NCI-H146 treated with DMSO at 0.1 percent for 48 hours (cell line): ENCODE results near the gene TAAR6.
"Not testable (repeated sequence)": the region's sequence is repeated elsewhere in the genome, so short reads cannot be mapped to it uniquely, and the experiment has no call there.

ENCODE experiments used
- DNase-seq: peaks from one replicate; lab custom pipeline; 2025; ENCODE audit not compliant: unreplicated experiment; lab: John Stamatoyannopoulos, UW

The TAAR6 gene

DNA sequence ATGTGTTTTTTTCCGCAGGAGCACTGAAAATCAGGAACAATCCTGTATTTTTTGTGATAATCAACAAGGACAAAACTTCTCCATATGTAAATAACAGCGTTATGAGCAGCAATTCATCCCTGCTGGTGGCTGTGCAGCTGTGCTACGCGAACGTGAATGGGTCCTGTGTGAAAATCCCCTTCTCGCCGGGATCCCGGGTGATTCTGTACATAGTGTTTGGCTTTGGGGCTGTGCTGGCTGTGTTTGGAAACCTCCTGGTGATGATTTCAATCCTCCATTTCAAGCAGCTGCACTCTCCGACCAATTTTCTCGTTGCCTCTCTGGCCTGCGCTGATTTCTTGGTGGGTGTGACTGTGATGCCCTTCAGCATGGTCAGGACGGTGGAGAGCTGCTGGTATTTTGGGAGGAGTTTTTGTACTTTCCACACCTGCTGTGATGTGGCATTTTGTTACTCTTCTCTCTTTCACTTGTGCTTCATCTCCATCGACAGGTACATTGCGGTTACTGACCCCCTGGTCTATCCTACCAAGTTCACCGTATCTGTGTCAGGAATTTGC, at the start of gene TAAR6:
TAAR6 (plus strand) TSS at position 102 of the 557 bp plus-strand sequence; CDS start at position 102, 0 bp downstream.
- peak; percentile 33 for DNase-seq

GRCh38 chr6:132520953-132521352, 49.2 kb upstream of the TAAR6 start:
- DNase-seq, result no peak

DNA sequence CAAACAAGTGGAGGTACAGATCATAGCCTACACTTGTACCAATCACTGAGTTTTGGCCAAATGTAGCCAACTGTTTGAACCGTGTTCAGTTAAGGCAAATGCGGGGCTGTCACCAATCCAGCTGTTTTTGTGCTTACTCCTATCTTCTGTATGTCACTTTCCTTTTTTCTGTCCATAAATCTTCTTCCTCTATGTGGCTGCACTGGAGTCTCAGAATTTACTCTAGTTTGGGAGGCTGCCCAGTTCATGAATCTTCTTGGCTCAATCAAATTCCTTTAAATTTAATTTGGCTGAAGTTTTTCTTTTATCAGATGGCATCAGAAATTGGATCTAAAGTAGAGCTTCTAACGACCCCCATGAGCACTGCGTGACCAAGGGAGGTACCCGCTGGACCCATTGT, 45.5 kb upstream of the TAAR6 start:
- DNase-seq, result no peak

DNA sequence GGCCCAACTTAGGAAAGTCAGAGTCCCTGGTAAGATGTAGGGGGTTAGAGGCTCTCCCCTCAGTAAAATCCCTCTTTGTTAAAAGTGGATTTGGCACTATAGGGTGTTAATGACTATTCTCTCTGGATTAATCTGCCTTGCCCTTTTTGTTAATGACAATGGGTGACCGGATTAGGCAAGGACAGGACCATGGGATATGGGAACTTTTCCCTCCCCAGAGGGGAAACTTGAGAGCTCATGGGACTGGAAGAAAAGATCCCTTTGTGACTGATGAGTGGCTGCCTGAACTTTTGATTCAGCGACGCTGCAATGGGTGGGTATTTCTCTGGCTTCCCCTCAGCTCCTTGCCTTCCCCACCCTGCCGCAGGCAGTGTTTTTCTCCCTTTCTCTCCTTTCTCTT, 44.3 kb upstream of the TAAR6 start:
- DNase-seq, result no peak

DNA sequence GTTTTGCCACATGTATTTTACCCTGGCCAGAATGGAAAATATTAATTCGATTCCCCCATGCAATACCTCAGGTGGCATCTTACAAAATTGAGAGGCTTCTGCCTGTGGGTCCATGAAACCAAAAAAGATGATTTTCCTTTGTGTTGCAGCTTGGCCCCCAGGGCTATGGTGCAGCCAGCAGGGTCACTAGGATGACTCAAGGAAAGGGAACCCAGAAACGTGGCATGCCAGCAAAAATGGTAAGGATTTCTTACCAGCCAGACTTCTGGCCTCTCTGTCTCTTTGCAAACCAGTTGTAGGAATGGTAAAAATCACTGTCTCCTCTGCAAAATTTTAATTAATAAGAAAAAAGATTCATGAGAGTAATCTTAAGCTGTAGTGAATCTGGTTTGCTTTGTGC, 43.7 kb upstream of the TAAR6 start:
- no peak for DNase-seq

GRCh38 chr6:132527791-132528190, 42.3 kb upstream of the TAAR6 start:
- no peak for DNase-seq

- DNase-seq, result peak; percentile 80
Observed at GRCh38 chr6:132530293-132530974, 39.7 kb upstream of the TAAR6 start.

- DNase-seq, result not testable (repeated sequence)
Observed at GRCh38 chr6:132534546-132534945, 35.6 kb upstream of the TAAR6 start.

DNA sequence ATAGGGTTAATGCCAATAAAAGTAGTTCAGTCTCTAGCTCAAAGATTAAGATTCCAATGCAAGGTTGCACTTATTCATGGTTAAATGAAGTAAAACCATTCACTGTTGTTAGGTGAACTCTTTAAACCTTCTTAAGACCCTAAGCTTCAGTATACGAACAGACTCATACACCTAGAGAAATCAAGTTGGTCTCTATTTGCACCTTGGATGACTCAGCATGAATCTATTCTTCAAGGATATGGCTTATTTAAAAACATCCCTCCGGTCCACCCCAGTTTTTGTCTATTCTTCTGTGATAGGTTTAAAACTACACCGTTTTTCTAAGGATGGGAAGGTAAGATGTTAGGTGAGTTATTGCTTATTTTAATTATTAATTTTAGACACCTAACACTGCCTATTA, 33.0 kb upstream of the TAAR6 start:
- DNase-seq, result no peak

GRCh38 chr6:132537977-132538376, 32.1 kb upstream of the TAAR6 start, which contains the start of gene TAAR9:
TAAR9 (plus strand) TSS chr6:132538277; CDS start chr6:132538290, 13 bp downstream.
- no peak for DNase-seq

DNA sequence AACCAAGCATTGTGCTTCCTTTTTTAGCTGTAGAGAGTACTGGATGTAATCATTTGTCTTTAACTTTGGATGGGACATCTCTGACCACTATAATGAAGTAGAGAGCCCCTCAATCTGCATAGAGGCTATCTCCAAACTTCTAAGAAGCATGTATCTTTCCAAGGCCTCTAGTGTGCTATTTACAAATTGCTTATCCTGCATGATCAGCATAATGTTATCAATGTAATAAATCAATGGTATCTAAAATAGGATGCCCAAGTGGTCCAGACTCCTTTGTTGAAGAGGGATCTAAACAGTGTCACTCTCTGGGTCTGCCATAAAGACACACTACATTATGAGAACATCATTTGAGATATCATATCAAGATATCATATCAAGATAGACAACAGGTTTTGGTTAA, 25.3 kb upstream of the TAAR6 start:
- DNase-seq, result no peak

DNA sequence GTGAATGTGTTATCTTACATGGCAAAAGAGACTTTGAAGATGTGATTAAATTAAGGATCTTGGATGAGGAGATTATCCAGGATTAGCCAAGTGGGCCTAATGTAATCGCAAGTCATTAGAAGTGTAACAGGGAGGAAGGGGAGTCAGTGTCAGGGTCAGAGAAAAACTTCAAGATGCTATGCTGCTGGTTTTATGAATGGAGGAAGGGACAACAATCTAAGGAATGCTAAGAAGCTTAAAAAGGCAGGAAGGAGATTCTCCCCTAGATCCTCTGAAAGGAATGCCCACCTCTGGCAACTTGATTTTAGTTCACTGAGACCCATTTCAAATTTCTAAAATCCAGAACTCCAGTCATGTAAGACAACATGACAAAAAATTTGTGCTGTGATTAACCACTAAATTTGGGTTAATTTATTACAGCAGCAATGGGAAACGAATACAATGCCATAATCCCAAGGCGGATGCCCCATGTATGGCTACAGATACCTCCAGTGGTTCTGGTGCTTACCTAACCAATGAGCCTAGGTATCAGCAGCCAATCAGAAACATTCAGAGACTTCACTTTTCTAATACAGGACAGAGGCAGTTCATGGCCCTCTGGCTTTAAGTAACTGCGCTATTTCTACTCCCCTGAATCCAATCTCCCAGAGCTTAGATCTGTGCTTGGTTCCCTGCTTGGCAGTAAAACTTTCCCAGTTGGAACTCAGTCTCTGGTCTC, 21.2 kb upstream of the TAAR6 start:
- DNase-seq, result no peak

GRCh38 chr6:132551214-132551613, 18.9 kb upstream of the TAAR6 start:
- no peak for DNase-seq

- DNase-seq, result no peak
Observed at GRCh38 chr6:132552372-132552771, 17.8 kb upstream of the TAAR6 start, which contains the start of gene TAAR8. TAAR8 (plus strand) TSS chr6:132552672; CDS start chr6:132552693, 21 bp downstream.

GRCh38 chr6:132560087-132560486, 10.0 kb upstream of the TAAR6 start:
- DNase-seq, result not testable (repeated sequence)

DNA sequence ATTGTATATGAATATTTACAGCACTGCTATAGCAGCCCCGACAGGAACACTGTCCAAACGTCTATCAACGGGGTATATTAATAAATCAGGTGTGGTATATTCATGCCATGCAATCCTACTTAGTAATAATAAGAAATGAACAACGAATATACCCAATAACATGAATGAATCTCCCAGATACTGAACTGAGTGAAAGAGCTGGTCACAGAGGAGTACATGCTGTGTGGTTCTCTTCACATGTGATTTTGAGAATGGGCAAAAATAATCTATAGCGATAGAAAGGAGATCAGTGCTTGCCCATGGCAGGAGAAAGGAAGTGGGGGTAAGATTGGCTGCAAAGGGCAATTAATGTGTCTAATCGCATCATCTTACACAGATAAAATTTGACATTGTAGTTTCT, 3.7 kb upstream of the TAAR6 start:
- no peak for DNase-seq

DNA sequence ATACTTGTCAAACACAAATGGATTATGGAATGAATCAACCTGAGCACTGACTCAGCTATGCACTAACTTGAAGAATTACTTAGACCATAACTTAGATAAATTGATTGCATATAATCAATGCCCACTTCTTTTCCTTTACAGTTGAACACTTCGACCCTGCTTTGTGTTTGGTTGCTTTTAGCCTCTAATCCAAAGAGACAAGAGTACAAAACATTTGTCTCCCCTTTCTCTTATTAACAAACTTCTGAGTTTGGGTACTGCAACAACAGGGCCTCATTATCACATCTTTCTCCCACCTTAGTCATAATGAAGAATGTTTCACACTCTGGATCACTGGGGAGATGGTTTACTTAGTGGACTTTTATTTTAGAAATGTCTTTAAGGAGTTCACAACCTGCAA, 2.6 kb upstream of the TAAR6 start:
- no peak for DNase-seq

DNA sequence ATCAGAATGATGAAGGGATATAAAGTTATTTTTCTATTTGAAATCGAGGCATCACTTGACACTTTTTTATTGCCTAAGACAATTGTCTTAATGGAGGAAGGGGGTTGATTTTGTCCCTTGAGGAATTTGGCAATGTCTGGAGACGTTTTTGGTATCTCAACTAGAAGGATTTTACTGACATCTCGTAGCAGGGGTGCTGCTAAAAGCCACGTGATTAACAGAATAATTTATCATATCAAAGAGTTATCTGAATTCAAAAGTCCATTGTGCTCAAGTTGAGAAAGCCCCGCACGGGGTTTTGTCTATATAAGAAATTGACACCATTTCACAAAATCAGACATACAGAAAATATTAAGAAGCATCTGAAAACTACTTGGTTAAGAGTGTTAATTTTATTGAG, 1.5 kb upstream of the TAAR6 start:
- DNase-seq, result no peak

GRCh38 chr6:132569170-132569569, 952 bp upstream of the TAAR6 start:
- DNase-seq, result no peak

- DNase-seq, result no peak
Observed at GRCh38 chr6:132571774-132572173, 1.7 kb downstream of the TAAR6 start.

- no peak for DNase-seq
Observed at GRCh38 chr6:132584698-132585097, 14.6 kb downstream of the TAAR6 start.

GRCh38 chr6:132587424-132587823, 17.3 kb downstream of the TAAR6 start:
- no peak for DNase-seq
